OCI-LY7 (cell line): ENCODE measurements around the gene SAE1.

ENCODE experiments used
- EZH2phosphoT487 ChIP-seq: fragments of 200-600 bp; sonication (generic); IDR thresholded peaks from 2 replicates; pipeline ENCODE4 v1.6.1; 2018; ENCODE audit warnings: low read depth, borderline replicate concordance, mild to moderate bottlenecking, mixed run types, antibody characterized with exemption, low read length, moderate library complexity, mixed read lengths
- TF ChIP-seq, protein P1 (sequence below): fragments of 200-600 bp; sonication (generic); conservative IDR thresholded peaks from 2 replicates; pipeline ENCODE4 v1.5.1; 2014; ENCODE audit warnings: mild to moderate bottlenecking, antibody characterized with exemption, low read length, moderate library complexity, mixed read lengths

GRCh38 chr19:47109177-47109540 is 21.5 kb upstream of the SAE1 start:
- TF ChIP-seq, protein P1, sequence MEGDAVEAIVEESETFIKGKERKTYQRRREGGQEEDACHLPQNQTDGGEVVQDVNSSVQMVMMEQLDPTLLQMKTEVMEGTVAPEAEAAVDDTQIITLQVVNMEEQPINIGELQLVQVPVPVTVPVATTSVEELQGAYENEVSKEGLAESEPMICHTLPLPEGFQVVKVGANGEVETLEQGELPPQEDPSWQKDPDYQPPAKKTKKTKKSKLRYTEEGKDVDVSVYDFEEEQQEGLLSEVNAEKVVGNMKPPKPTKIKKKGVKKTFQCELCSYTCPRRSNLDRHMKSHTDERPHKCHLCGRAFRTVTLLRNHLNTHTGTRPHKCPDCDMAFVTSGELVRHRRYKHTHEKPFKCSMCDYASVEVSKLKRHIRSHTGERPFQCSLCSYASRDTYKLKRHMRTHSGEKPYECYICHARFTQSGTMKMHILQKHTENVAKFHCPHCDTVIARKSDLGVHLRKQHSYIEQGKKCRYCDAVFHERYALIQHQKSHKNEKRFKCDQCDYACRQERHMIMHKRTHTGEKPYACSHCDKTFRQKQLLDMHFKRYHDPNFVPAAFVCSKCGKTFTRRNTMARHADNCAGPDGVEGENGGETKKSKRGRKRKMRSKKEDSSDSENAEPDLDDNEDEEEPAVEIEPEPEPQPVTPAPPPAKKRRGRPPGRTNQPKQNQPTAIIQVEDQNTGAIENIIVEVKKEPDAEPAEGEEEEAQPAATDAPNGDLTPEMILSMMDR, result no peak
- TF ChIP-seq EZH2phosphoT487, result no peak
